Endometrial microvascular endothelial cells (primary cell): Measurements from ENCODE around the gene PALB2. TPM values are rescaled to one million over a fixed set of nuclear protein-coding genes. Genes with fewer than 3 reads are reported as not detected.

Experiments
- in situ Hi-C: cut with HindIII; loops from 2 replicates; pipeline ENCODE4 v1.10.0; 2017; ENCODE audit warnings: low sequenced_read_pairs, low pct_unique_long_range_greater_than_20kb; ENCODE audit errors: inconsistent ontology term
- total RNA-seq: library from RNA; depleted of rRNA; stranded (reverse); fragments of >200 nt; gene quantifications from one replicate; pipeline ENCODE4 v1.2.3, GENCODE V29; 2015; ENCODE audit errors: inconsistent ontology term

PALB2 gene
- total RNA-seq, result 11.3 TPM

DNA sequence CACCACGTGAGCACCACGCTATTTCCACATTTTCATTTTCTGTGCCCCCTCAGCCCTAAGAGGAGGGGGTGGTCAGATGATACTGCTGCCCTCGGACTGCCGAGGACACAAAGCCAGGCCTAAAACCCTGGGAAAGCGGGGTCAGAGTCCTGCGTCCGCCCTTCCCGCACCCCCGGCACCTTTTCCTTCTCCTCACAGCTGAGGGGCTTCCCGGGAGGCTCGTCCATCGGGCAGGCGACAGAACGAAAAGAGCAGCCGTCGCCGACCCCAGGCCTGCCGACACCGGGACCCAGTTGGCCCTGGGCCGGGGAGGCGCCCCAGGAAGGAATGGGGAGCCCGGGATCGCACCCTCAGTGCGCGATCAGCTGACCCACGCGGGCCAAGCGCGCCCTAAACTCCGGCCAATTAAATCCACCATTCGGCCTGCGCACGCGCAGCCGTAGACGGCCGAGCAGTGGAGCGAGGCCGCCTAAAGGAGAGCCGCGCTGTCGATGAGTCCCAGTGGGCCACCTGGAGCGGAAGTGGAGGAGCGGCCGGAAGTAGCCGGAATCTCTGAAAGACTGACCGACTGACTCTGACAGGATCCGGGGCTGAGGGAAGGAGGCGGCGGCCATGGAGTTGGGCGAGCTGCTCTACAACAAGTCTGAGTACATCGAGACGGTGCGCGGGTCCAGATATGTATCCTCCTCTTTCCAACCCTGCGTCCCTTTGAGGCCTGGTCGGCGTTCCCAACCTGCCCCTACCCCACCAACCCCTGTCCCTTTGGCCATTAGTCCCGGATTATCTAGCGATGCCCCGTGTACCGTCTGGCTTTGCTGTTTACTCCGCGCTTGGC, at the start of gene PALB2, which contains the start of gene DCTN5:
TSS of gene PALB2 (minus strand) at position 380 of the 835 bp plus-strand sequence. CDS start at position 227, 153 bp downstream.
TSS of gene DCTN5 (plus strand) at position 536 of the 835 bp plus-strand sequence. CDS start at position 613, 77 bp downstream.
- in situ Hi-C loops, result no loop called here

DNA sequence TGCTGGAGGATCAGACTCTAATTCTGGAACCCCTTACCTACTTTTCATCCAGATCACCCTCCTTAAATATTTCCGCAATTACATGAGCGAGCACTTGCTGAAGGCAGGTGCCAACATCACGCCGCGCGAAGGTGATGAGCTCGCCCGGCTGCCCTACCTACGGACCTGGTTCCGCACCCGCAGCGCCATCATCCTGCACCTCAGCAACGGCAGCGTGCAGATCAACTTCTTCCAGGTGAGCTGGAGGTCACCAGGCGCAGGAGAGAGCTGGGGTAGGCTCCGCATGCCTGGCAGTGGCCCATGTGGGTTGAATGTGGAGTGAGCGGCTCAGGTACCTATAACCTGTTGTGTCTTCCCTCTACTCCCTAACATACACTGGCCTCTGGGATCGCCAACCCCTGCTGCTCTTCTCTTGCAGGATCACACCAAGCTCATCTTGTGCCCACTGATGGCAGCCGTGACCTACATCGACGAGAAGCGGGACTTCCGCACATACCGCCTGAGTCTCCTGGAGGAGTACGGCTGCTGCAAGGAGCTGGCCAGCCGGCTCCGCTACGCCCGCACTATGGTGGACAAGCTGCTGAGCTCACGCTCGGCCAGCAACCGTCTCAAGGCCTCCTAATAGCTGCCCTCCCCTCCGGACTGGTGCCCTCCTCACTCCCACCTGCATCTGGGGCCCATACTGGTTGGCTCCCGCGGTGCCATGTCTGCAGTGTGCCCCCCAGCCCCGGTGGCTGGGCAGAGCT, 48.5 kb upstream of the PALB2 start:
- in situ Hi-C loops, result no loop called here

DNA sequence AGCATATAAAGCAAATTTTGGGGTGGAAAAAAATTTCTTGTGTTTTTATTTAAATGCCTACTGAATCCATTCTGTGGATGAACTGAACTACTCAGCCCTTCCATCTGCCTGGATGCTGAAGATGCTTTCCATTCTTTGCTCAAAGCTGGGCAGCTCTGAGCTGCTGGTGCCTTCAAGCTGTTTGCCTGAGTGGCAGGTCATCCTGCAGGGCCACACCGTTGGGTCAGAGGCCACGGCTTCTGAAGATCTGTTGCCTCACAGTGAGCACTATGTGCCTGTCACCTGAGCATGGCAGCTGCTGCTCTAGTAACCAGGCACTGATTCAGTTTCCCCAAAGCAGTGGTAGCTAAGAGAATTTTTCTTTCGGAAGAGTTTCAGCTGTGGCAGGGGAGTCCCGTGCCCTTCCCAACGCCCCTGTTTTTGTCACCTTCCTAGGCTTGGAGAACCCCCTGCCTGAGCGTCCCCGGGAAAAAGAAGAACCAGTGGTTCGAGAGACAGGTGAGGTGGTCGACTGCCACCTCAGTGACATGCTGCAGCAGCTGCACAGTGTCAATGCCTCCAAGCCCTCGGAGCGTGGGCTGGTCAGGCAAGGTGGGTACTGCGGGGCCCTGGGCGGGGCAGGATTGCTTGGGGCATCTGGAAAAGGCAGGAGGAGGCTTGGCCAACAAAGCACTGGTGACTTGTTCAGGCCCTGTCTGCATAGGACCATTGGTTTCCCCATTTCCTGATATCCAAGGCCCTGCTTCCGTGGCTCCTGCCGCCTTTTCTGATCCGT, 46.1 kb upstream of the PALB2 start:
- in situ Hi-C loops, result no loop called here

DNA sequence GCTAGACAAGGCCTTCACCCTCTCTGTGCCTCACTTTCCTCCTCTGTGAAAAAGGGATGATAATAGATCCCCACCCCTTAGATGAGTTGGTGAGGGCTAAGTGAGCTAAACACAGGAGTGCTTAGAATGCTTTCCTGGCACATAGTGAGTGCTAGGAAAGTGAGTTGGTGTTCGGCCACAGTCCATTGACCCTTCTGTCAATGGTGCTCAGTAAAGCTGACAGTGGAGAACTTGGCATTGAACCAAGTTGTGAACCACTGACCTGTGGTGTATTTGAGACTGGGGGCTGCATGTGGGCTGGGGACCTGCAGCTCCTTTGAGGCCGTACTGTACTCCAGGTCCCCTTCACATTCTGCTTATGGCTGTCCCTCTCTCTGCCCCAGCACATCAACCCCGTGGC, 42.4 kb upstream of the PALB2 start:
- in situ Hi-C loops, result no loop called here

DNA sequence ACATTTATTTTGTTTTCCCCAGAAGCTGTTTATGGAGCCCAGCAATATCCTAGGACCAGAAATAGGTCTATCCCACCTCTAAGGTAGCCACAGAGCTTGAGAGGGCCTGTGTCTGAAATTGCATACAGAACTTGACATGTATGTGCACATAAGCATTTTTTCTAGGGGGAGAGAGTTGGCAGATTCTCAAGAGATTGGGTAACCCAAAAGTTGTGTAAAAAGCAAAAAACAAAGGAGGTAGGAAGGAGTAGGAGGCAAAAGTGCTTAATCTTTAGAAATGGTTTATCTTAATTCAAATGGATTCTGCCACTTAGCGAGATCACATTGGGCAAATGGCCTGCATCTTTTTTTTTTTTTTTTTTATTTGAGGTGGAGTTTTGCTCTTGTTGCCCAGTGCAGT, 41.1 kb upstream of the PALB2 start:
- in situ Hi-C loops, result no loop called here

DNA sequence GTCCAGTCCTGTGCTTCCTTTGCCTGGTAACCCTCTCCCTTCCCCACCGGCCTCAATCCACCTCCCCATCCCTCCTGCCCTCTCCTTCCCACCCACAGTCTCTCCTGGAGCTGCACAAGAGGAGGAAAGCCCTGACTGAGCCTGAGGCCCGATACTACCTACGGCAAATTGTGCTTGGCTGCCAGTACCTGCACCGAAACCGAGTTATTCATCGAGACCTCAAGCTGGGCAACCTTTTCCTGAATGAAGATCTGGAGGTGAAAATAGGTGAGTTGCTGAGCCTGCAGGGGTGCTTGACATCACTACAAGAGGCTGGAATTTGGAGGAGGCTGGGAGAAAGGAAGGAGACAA, 38.9 kb upstream of the PALB2 start:
- in situ Hi-C loops, result no loop called here

DNA sequence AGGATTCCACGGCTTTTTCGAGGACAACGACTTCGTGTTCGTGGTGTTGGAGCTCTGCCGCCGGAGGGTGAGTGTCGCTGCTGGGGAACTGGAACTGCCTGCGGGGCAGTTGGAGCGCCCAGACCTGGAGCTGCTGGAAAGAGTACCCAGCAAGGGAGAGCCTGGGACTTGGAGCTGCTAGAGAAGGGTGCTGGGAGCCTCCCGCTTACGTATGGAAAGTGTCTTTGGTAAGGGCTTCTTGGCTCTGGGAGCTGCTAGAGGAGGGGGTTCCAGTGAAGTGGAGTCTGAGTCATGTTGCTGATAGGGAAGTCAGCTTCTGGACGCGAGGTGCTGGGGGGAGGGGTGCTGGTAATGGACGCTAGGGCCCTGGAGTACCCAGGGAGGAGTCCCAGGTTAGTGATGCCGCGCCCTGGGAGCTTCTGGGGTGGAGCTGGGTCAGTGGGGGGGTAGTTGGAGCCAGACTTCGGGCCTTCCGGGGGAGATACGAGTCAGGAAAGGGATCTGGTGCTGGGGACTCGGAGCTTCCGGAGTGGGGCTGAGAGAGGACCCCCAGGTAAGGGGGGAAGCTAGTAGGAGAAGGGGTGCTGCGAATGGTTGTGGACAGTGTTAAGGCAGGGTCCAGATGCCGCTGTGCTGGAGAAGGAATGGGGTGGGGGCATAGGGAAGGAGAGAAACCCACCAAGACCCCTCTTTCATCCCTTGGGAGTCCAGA, 38.3 kb upstream of the PALB2 start:
- in situ Hi-C loops, result no loop called here

DNA sequence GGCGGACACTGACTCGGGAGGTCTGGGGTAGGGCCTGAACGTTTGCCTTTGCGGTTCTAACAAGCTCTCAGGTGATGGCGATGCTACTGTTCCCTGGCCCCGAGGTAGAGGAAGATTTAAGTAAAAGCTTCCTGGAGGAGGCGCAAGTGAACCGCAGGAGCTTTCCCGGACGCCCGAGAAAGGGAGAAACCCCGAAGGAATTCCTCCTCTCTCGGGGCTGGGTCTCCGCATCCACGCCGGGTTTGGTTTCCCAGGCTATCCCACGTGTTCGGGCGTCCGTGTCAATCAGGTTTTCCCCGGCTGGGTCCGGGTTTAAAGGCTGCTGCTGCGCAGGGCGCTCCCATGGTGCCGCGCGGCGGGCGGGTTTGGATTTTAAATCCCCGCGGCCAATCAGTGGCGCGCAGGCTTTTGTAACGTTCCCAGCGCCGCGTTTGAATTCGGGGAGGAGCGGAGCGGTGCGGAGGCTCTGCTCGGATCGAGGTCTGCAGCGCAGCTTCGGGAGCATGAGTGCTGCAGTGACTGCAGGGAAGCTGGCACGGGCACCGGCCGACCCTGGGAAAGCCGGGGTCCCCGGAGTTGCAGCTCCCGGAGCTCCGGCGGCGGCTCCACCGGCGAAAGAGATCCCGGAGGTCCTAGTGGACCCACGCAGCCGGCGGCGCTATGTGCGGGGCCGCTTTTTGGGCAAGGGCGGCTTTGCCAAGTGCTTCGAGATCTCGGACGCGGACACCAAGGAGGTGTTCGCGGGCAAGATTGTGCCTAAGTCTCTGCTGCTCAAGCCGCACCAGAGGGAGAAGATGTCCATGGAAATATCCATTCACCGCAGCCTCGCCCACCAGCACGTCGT, 37.5 kb upstream of the PALB2 start, which contains the start of gene PLK1:
TSS of gene PLK1 (plus strand) at position 460 of the 844 bp plus-strand sequence. CDS start at position 504, 44 bp downstream.
- in situ Hi-C loops, result no loop called here

- in situ Hi-C loops, result no loop called here
Measured at GRCh38 chr16:23676924-23677480, 35.9 kb upstream of the PALB2 start.

GRCh38 chr16:23673971-23674614, 33.0 kb upstream of the PALB2 start:
- in situ Hi-C loops, result no loop called here

DNA sequence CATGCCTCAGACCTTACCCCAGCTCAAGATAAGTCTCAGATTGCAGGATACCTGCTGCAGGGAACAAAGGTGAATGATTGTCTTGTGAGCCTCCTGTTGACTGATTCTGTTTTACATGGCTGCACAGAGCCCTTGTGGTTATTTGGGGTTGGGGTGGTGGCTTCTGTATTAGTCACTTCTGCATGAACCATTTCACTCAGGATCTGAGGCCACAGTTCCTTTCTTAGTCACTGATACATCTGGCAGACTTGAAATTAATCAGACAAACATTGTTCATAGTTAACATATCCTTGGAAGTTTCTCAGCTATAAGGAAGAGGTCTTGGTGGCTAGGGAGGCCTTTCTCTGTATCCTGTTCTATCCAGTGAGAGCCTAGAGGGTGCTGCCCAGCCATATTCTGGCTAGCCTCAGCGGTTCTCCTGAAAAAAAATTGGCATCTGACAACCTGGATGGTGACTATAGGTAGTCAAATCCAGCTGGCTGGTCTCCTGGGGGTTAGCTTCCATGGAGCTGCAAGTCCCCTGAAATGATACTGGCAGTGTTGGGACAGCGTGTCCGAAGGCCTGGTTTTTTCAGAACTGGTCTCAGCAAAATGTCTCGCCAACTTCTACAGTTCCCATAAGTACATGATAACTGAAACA, 29.1 kb upstream of the PALB2 start:
- in situ Hi-C loops, result no loop called here

GRCh38 chr16:23668873-23669272, 27.8 kb upstream of the PALB2 start:
- in situ Hi-C loops, result no loop called here

DNA sequence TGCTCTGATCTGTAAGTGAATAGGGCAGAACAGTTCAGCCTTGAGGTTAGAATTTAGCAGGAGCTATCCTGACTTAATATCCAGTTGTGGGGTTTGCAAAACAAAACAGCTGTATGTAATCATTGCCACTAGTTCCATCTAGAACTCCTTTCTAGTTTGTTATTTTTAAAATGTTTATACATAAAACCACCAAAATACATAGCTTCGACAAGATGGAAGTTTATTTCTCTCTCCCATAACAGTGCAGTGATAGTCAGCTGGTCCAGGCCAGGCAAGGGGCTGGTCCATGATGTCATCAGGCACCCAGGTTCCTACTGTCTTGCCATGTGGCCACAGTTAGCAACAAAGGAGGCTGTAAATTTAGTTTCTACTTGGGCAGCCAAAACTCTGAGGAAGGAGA, 27.1 kb upstream of the PALB2 start:
- in situ Hi-C loops, result no loop called here

- in situ Hi-C loops, result no loop called here
Measured at GRCh38 chr16:23667355-23667659, 26.2 kb upstream of the PALB2 start.

GRCh38 chr16:23666571-23667354, 25.7 kb upstream of the PALB2 start:
- in situ Hi-C loops, result no loop called here

DNA sequence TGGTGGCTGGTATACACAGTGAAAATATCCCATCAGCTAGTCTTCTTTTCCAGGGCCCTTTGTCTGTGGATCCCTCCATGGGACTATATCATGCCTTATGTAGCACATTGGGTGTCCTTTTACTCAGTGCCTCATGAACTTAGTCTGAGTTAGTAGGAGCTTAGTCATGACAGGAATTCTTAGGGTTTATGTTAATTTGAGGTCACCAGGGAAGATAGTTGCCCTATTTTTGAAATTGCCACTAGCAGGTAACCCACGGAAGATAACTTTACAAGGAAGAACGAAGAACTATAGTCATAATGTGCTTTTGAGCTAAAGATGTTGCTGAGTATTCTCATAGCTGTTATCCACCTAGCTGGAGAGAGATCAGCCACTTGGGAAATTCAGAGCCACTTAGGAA, 22.8 kb upstream of the PALB2 start:
- in situ Hi-C loops, result no loop called here
